DMS79 (cell line): Measurements from ENCODE around the gene PLA2G10.
"Not testable (repeated sequence)": the region's sequence is repeated elsewhere in the genome, so short reads cannot be mapped to it uniquely, and the experiment has no call there.

Experiments
- DNase-seq: peaks from one replicate; lab custom pipeline; 2025; lab: John Stamatoyannopoulos, UW

PLA2G10 gene

DNA sequence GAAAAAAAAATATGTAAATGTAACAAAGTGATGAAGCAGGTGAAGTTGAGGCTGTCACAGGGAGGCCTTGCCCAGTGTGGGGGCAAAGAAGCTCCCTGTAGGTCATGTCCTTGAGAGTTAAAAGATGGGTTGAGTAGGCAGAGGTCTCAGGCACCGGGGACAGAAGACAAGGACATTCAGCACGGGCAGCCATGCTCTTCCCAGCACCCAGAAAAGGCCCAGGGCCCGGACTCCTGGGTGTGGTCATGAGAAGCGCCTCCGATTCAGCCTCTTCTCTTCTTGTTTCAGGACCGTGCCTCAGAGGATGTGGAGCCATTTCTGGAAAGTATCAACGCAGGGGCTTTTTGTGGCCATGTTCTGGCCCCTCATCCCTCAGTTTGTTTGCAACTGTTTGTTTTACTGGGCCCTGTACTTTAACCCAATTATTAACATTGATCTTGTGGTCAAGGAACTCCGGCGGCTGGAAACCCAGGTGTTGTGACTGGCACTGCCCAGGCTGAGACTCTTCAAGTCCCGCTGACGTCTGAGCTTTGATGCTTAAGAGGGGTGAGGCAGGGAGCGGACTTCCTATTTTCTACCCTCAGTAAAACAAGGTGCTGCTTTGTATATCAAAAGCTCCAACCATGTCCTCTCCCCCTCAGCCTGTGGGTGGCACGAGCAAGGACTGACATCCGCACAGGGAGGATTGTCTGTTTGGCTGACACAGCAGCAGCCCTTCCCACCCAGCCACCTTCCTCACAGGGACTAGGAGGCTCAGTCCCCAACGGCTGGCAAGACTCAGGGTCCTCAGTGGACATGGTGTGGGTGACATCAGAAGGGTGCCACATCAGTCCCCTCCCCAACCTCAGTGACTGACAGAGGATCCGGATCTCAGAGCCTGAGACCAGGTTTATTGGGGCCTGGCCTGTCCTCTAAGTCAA is 26.5 kb downstream of the PLA2G10 start:
- no peak for DNase-seq

DNA sequence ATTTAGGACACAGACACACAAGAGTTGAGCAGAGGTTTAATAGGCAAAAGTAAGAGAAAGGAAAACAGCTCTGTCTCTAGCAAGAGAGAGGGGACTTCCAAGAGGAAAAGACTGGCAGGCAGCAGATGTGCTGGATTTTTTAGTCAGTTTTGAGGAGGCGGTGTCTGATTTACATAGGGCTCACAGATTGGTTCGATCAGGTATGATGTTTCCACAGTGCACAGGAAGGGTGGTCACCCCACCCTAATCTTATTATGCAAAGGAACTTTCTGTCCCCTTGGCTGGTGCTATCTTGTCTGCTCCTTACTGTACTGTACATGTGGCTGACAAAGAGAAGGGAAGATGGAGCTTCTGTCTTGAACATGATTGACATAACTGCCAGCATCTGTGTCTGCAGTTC is 36.0 kb downstream of the PLA2G10 start:
- DNase-seq: no peak

DNA sequence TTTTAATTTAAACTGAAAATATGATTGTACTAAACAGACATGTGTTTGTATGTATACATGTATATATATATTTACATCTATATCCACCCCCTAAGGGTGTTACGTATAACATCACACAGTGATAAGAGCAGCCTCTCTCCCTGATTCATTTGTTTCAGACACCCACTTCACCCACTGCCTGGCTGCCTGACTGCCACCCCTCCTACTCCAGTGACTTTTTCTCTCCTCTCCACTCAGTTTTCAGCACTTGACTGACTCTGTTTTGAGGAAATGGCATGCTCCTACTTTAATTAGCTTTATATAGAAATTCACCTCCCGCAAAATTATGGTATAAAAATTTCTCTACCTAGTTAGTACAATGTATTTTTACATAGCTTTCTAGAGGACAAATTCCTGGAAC is 41.4 kb downstream of the PLA2G10 start:
- DNase-seq: no peak

DNA sequence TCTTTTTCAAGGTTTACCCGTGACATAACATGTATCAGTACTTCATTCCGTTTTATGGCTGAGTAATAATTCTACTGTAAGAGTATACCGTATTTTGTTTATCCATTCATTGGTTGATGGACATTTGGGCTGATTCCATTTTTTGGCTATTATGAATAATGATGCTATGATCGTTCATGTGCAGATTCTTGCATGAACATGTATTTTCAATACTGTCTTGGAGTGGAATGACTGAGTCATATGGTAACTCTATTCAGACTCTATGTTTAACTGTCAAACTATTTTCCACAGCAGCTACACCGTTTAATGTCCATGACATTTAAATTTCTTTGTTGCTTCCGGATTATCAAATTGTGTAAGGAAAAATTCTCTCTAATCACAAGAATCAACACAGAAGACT is 43.5 kb downstream of the PLA2G10 start:
- DNase-seq: no peak

DNA sequence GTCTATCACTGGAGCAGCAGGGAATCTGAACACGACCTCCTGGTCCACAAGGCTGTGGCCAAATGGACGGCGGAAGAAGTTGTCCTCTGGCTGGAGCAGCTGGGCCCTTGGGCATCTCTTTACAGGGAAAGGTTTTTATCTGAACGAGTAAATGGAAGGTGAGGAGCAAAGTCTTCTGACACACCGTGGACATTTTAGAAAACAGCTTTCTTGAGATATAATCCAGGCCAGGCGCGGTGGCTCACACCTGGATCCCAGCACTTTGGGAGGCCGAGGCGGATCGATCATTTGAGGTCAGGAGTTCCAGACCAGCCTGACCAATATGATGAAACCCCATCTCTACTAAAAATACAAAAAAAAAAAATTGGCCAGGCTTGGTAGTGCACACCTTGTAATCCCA is 44.3 kb downstream of the PLA2G10 start:
- no peak for DNase-seq

DNA sequence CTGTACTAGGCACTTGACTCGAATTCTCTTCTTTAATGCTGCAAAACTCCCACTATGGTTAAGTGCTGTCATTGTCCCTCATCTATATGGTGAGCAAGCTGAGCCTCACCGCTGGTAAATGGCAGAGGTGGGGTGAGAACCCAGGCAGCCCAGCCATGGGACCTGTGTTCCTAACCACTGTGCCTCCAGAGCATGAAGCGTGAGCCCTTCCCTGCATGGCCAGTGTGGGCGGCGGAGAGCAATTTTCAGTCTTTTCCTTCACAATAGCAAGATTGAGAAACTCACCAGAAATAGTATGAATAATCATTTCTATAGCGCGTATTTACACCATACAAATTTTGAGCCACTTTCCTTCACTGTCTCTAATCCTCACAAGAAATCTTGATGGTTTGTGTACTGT is 52.2 kb downstream of the PLA2G10 start:
- DNase-seq: no peak

DNA sequence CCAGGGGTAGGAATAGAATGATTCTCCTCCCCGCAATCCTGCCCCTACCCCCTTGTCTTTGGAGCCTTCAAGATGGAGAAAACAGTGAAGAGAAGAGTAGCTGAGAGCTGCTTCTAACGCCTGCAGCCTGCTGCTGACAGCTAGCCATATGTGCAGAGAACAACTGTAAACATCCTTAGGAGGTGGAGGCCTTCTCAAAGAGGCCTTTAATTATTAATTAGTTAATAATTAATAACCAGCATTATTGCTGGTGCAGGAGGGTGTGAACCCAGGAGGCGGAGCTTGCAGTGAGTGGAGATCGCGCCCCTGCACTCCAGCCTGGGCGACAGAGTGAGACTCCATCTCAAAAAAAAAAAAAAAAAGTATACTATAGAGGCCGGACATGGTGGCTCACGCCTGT is 52.9 kb downstream of the PLA2G10 start:
- no peak for DNase-seq

DNA sequence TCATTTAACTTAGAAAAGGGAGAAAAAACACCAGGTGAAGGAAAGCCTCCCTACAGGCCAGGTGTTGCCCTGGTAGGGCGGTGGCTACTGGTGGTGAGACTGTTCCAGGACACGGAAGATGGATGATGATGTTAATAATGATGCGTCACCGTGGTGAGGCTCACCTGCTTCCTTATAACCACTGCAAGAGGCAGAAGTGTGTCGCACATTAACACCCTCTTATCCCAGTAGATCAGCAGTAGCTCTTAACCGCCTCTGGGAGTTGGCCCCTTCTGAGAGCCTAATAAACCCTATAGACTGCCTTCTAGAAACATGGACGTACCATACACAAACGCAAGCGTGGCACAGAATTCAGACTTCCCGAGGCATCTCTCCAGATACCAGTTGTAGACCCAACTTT is 53.6 kb downstream of the PLA2G10 start:
- DNase-seq: no peak

DNA sequence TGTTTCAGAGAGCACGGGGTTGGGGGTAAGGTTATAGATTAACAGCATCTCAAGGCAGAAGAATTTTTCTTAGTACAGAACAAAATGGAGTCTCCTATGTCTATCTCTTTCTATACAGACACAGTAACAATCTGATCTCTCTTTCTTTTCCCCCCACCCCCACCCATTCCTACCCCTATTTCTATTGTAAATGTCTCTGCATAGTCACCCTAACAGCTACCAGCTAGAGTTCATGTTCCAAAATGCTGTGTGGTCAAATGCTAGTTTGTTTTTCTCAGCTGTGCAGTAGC is 57.2 kb downstream of the PLA2G10 start:
- not testable (repeated sequence) for DNase-seq

DNA sequence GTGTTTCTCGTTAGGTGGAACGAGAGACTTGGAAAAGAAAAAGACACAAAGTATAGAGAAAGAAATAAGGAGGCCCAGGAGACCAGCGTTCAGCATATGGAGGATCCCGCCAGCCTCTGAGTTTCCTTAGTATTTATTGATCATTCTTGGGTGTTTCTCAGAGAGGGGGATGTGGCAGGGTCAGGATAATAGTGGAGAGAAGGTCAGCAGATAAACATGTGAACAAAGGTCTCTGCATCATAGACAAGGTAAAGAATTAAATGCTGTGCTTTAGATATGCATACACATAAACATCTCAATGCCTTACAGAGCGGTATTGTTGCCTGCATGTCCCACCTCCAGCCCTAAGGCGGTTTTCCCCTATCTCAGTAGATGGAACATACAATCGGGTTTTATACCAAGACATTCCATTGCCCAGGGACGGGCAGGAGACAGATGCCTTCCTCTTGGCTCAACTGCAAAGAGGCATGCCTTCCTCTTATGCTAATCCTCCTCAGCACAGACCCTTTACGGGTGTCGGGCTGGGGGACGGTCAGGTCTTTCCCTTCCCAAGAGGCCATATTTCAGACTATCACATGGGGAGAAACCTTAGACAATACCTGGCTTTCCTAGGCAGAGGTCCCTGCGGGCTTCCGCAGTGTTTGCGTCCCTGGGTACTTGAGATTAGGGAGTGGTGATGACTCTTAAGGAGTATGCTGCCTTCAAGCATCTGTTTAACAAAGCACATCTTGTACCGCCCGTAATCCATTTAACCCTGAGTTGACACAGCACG is 57.7 kb downstream of the PLA2G10 start:
- DNase-seq: not testable (repeated sequence)

DNA sequence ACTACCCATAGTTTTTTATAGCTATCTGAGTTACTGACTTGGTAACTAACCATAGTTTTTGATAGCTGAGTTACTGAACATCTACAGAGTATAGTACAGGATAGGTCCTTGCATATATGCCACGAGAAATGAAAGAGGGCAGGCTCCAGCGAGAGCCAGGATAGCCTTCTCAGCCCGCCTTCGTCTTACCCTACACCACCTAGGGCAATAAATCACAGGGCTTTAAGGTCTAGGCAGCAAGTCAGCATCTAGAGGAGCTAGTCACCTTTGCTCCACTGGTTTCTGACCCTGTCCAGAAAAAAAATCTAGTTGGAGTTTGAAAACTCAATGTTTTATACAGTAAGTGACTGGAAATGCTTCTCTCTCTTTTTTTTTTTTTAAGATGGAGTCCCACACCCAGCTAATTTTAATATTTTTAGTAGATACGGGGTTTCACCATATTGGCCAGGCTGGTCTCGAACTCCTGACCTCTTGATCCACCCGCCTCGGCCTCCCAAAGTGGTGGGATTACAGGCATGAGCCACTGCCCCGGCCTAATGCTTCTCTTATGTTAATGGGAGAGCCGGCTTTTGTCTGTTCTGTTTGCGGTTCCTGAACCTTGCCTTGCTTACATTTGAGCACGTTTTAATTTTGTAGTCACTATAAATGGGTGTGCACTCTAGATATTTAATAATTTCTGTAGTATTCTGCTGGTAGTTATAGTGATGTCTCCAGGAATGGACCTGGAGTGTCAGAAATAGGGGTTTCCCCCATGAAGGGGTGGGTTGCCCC is 58.5 kb downstream of the PLA2G10 start:
- DNase-seq: no peak

DNA sequence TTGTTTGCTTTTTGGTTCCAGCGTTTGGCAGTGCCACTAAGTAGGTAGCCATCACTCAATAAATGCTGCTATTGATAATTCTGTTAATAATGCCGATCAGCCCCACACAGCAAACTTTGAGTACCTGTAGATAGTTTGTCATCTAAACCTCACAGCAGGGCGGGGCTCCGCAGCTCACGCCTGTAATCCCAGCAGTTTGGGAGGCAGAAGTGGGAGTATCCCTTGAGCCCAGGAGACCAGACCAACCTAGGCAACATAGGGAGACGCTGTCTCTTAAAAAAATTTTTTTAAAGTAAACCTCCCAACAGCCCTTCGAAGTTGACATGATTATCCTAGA is 59.8 kb downstream of the PLA2G10 start:
- no peak for DNase-seq

DNA sequence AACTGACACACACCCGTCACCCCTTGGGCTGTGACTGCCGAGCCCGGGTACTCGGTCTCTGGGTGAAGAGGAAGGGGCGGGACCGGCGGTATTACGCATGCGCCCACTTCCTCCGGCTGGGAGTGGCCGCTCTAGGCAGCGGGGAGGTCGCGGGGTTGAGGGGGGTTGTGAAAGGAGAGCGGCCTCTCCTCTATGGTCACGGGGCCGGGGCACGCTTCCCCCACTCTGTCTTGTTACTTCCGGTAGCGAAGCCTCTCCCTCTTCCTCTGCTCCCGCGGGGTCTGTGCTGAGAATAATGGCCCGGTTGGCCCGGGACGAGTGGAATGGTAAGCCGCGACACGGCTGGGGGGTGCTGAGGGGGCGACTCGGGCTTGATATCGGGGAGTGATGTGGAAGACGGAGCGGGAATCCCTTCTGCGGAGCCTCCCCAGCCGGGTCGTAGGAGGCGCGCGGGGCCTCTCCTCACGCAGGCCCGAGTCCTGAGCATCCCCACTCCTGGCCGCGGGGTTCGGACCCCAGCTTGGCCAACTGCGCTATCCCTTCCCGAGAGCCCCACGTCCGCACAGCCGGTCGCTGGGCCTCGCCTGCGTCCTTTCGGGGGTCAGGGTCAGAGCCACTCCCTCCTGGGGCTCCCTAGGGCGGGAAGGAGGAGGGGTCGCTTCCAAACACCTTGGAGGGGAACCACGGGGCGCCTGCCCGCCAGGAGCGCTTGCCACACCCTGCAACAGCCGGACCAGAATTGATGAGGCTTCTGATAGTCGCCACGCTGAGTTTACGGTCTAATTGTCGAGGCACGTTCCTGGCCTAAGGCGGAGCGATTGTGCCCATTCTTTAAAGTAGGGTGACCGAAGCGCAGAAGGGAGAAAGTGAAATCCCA is 61.2 kb downstream of the PLA2G10 start, which contains the start of gene BFAR:
BFAR (plus strand) TSS at position 259 of the 877 bp plus-strand sequence. CDS start 11,396 bp downstream, outside the sequence.
- DNase-seq: peak; percentile 91

DNA sequence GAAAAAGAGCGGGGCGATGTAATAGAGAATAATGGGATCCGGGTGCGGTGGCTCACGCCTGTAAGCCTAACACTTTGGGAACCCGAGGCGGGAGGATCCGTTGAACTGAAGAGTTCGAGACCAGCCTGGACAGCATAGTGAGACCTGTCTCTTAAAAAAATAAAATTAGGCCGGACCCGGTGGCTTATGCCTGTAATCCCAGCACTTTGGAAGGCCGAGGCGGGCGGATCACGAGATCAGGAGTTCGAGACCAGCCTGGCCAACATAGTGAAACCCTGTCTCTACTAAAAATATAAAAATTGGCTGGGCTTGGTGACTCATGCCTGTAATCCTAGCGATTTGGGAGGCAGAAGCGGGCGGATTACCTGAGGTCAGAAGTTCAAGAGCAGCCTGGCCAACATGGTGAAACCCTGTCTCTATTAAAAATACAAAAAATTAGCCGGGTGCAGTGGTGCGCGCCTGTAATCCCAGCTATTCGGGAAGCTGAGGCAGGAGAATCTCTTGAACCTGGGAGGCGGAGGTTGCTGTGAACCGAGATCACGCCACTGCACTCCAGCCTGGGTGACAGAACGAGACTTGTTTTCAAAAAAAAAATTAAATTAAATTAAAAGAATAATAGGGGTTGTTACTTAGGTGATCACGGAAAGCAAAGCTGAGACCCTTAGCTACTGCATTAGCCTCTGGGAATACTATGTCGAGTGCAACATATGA is 63.3 kb downstream of the PLA2G10 start:
- DNase-seq: not testable (repeated sequence)

DNA sequence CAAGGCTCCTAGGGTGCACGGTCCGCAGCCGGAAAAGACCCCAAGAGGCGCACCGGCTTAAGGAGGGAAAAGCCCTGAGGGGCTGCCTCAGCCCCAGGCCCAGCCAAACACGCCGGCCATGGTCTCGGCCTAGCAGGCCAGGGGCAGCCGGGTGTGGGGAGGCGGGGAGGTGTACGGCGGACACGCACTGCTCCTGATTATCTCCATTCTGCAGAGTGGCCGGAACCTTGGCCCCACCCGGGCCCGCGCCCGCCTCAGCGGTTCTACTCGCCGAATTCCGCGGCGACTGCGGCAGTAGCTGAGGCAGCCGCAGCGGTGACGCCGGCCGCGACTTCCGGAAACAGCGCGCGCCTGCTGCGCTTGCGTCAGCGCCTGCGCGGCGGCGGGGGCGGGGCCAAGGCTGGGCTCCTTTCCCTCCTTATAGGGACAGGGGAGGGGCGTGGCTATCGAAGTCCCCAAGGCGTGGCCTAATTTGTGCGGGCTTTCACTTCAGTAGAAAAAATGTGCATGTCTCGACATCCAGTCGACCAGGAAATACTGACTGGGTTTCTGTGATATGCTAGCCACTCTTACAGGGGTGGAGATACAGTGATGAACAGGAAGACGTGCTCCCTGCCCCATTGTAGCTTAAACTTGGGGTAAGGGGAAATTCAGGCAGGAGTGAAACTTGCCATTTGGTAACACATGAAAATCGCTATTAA is 64.0 kb downstream of the PLA2G10 start, which contains the start of gene PARN:
PARN (minus strand) TSS at position 342 of the 701 bp plus-strand sequence; CDS start at position 207, 135 bp downstream.
- peak; percentile 91 for DNase-seq

DNA sequence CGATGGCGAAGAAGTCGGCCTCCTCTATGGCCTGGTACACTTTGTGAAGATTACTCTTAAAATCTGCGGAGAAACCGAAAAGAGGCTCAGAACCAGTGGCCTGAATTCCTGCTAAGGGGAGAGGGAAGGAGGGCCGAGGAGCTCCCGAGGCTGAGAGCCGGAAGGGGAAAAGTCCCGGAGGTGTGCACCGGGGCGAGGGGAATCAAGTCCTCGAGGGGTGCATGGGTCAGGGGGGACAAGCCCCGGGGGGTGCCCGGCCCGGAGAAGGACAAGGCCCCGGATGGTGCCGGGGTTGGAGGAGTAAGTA is 64.5 kb downstream of the PLA2G10 start:
- DNase-seq: peak; percentile 30

DNA sequence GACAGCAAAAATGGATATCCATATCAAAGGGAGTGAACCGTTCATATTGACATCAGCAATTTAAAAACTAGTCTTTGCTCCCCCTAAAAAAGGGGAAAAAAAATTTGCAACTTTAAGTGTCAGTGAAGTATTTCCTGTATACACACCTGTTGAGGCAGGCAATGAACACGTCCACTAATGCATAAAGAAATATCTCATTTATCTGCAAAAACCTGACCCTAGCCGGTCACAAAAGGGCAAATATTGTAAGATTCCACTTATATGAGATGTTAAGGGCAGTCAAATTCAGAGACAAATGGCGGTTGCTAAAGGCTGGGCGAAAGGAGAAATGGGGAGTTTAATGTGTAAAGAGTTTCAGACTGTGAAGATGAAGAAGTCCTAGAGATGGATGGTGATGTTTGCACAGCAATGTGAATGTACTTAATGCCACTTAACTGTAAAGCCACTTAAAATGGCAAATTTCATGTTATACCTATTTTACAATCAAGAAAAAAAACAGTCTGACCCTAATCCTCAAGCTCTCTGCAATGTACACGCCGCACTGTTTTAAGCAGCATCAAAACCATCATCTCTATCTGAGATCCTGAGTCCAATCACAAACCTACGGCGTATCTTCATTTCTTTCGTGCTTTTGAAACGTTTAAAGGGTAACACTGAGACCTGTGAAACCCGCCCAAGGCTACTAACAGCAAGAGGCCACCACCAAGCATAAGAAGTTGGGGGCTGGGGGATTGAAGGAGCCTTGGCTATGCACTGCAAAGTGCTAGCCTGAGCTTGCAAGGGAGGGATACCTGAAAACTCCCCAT is 65.1 kb downstream of the PLA2G10 start:
- DNase-seq: peak; percentile 12

DNA sequence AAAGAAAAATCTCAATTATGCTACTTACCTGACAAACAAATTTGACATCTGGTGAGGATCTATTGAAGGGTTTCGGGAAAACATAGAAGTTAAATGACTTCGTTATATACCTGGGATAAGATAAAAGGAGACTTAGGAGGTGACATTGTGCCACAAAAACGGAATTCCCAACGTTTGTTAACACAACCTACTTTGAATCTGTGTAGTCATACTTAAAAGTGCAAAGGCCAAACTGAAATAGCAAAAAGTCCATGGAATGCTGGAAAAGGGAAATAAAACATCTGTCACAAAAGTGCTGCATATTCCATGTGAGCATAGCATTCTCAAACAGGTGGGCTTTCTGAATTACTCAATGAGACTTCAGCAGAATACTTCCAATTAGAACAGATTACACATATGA is 67.0 kb downstream of the PLA2G10 start:
- DNase-seq: no peak
